SK-N-SH treated with all-trans-retinoic acid at 6 μM for 48 hours (cell line): Measurements from ENCODE around the gene NFIX.

Experiments used
- ATAC-seq: fragments of 200-7000 bp; cut with Tn5 transposase; 3 replicates; pipeline ENCODE4 v1.9.1; 2020; ENCODE audit warnings: mild to moderate bottlenecking, moderate library complexity
- ARNTL ChIP-seq: fragments of 450-650 bp; formaldehyde crosslinking; IDR thresholded peaks from 2 replicates; pipeline ENCODE4 v1.5.0; 2020; ENCODE audit warnings: low read depth, mild to moderate bottlenecking, moderate library complexity, borderline replicate concordance
- BACH2 ChIP-seq: fragments of 250-450 bp; sonication (Bioruptor Pico); IDR thresholded peaks from 2 replicates; pipeline ENCODE4 v1.9.0; 2021; ENCODE audit warnings: mild to moderate bottlenecking, borderline replicate concordance
- CSDC2 ChIP-seq: fragments of 250-450 bp; sonication (Bioruptor Pico); IDR thresholded peaks from 2 replicates; pipeline ENCODE4 v1.5.0; 2020; ENCODE audit warnings: mild to moderate bottlenecking, moderate library complexity
- CSRNP3 ChIP-seq: fragments of 250-450 bp; sonication (Bioruptor Pico); IDR thresholded peaks from 2 replicates; pipeline ENCODE4 v1.5.1; 2021; ENCODE audit warnings: mild to moderate bottlenecking, moderate library complexity
- ESRRG ChIP-seq: fragments of 250-450 bp; sonication (Bioruptor Pico); IDR thresholded peaks from 2 replicates; pipeline ENCODE4 v1.6.1; 2021; ENCODE audit warnings: mild to moderate bottlenecking
- GLIS3 ChIP-seq: fragments of 250-450 bp; sonication (Bioruptor Pico); IDR thresholded peaks from 2 replicates; pipeline ENCODE4 v1.5.0; 2020; ENCODE audit warnings: mild to moderate bottlenecking, moderate library complexity
- ISL1 ChIP-seq: fragments of 250-450 bp; sonication (Bioruptor Pico); IDR thresholded peaks from 2 replicates; pipeline ENCODE4 v2.1.2; 2022; ENCODE audit warnings: mild to moderate bottlenecking, moderate library complexity
- OSR1 ChIP-seq: fragments of 250-450 bp; sonication (Bioruptor Pico); IDR thresholded peaks from 2 replicates; pipeline ENCODE4 v1.8.0; 2022; ENCODE audit warnings: moderate library complexity, mild to moderate bottlenecking, inconsistent platforms
- POU6F1 ChIP-seq: fragments of 250-450 bp; sonication (Bioruptor Pico); IDR thresholded peaks from 2 replicates; pipeline ENCODE4 v1.8.0; 2021; ENCODE audit warnings: low read depth, mild to moderate bottlenecking, moderate library complexity, borderline replicate concordance
- PPARA ChIP-seq: fragments of 250-450 bp; sonication (Bioruptor Pico); IDR thresholded peaks from 2 replicates; pipeline ENCODE4 v1.5.0; 2020; ENCODE audit warnings: mild to moderate bottlenecking, borderline replicate concordance
- RARB ChIP-seq: fragments of 250-450 bp; sonication (Bioruptor Pico); IDR thresholded peaks from 2 replicates; pipeline ENCODE4 v1.8.0; 2021; ENCODE audit warnings: mild to moderate bottlenecking, moderate library complexity
- SNAI2 ChIP-seq: fragments of 250-450 bp; sonication (Bioruptor Pico); IDR thresholded peaks from 2 replicates; pipeline ENCODE4 v1.5.0; 2020; ENCODE audit warnings: mild to moderate bottlenecking, moderate library complexity
- TCF4 ChIP-seq: fragments of 250-450 bp; sonication (Bioruptor Pico); IDR thresholded peaks from 2 replicates; pipeline ENCODE4 v1.8.0; 2021; ENCODE audit warnings: mild to moderate bottlenecking, moderate library complexity, borderline replicate concordance
- TOX ChIP-seq: fragments of 250-450 bp; sonication (Bioruptor Pico); IDR thresholded peaks from 2 replicates; pipeline ENCODE4 v1.8.0; 2021; ENCODE audit warnings: mild to moderate bottlenecking, moderate library complexity, borderline replicate concordance
- TSHZ2 ChIP-seq: fragments of 250-450 bp; sonication (Bioruptor Pico); IDR thresholded peaks from 2 replicates; pipeline ENCODE4 v1.5.0; 2020; ENCODE audit warnings: mild to moderate bottlenecking, moderate library complexity
- ZC3H10 ChIP-seq: fragments of 250-450 bp; sonication (Bioruptor Pico); IDR thresholded peaks from 2 replicates; pipeline ENCODE4 v1.5.1; 2021; ENCODE audit warnings: mild to moderate bottlenecking, moderate library complexity
- ZFP3 ChIP-seq: fragments of 250-450 bp; sonication (Bioruptor Pico); IDR thresholded peaks from 2 replicates; pipeline ENCODE4 v1.5.0; 2020; ENCODE audit warnings: mild to moderate bottlenecking, moderate library complexity
- ZFP30 ChIP-seq: fragments of 450-650 bp; formaldehyde crosslinking; IDR thresholded peaks from 2 replicates; pipeline ENCODE4 v1.5.0; 2022; ENCODE audit warnings: mild to moderate bottlenecking, moderate library complexity
- ZNF565 ChIP-seq: fragments of 450-650 bp; formaldehyde crosslinking; conservative IDR thresholded peaks from 2 replicates; pipeline ENCODE4 v1.5.0; 2020; ENCODE audit warnings: low read depth, mild to moderate bottlenecking, moderate library complexity
- ZNF70 ChIP-seq: fragments of 450-650 bp; formaldehyde crosslinking; IDR thresholded peaks from 2 replicates; pipeline ENCODE4 v1.5.0; 2020; ENCODE audit warnings: mild to moderate bottlenecking, moderate library complexity
- ZNF8 ChIP-seq: fragments of 450-650 bp; formaldehyde crosslinking; IDR thresholded peaks from 2 replicates; pipeline ENCODE4 v1.5.0; 2020; ENCODE audit warnings: mild to moderate bottlenecking, moderate library complexity
- TF ChIP-seq, protein P1 (sequence below): fragments of 250-450 bp; sonication (Bioruptor Pico); IDR thresholded peaks from 2 replicates; pipeline ENCODE4 v1.5.1; 2020; ENCODE audit warnings: low read depth, mild to moderate bottlenecking, moderate library complexity
- TF ChIP-seq, protein P2 (sequence below): fragments of 250-450 bp; sonication (Bioruptor Pico); IDR thresholded peaks from 2 replicates; pipeline ENCODE4 v1.8.0; 2020; ENCODE audit warnings: mild to moderate bottlenecking, moderate library complexity, borderline replicate concordance

Gene NFIX

GRCh38 chr19:13036366-13036976, 41.2 kb downstream of the NFIX start:
- TF ChIP-seq ZC3H10 (CRISPR knock-in tag) (no peak), CSDC2 (CRISPR knock-in tag) (no peak)
- TF ChIP-seq, protein P1, sequence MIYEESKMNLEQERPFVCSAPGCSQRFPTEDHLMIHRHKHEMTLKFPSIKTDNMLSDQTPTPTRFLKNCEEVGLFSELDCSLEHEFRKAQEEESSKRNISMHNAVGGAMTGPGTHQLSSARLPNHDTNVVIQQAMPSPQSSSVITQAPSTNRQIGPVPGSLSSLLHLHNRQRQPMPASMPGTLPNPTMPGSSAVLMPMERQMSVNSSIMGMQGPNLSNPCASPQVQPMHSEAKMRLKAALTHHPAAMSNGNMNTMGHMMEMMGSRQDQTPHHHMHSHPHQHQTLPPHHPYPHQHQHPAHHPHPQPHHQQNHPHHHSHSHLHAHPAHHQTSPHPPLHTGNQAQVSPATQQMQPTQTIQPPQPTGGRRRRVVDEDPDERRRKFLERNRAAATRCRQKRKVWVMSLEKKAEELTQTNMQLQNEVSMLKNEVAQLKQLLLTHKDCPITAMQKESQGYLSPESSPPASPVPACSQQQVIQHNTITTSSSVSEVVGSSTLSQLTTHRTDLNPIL (CRISPR knock-in tag): no peak
- TF ChIP-seq, all 23 proteins: peak for 0
- ATAC-seq: no peak

DNA sequence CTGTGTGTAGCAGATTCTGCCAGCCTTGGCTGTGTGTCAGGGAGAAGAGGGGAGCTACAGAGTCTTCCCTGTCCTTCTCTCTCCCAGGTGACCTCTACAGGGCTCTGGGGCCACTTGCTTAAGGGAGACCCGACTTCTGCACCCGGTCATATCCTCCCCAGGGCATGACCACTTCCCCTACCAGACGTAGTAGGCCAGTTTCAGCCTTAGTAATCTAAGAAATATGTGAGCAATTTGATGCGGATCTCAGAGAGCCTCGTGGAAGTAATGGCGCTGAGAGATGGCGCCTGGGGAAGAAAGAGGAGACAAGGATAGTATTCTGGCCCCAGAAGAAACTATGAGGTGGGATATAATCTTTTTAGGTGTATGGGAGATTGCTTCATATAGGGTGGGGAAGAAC, 41.9 kb downstream of the NFIX start:
- ATAC-seq: peak; percentile 75
- TF ChIP-seq BACH2 (CRISPR knock-in tag) (no peak), GLIS3 (no peak), ZNF70 (CRISPR knock-in tag) (no peak), TCF4 (CRISPR knock-in tag) (no peak), ISL1 (CRISPR knock-in tag) (peak; percentile 18; the same call in 1 of the 2 replicates), RARB (CRISPR knock-in tag) (no peak), SNAI2 (0 out of 2 replicates have a peak, but pooled peaks have one; percentile 19), OSR1 (CRISPR knock-in tag) (no peak), CSDC2 (CRISPR knock-in tag) (peak; percentile 70; the same call in 1 of the 2 replicates), POU6F1 (CRISPR knock-in tag) (no peak), ZNF8 (no peak), TSHZ2 (CRISPR knock-in tag) (no peak), CSRNP3 (no peak), ZC3H10 (CRISPR knock-in tag) (no peak), ZFP30 (no peak), ARNTL (CRISPR knock-in tag) (no peak), PPARA (CRISPR knock-in tag) (no peak), ZFP3 (CRISPR knock-in tag) (no peak), ESRRG (CRISPR knock-in tag) (no peak), ZNF565 (CRISPR knock-in tag) (no peak), TOX (CRISPR knock-in tag) (no peak)
- TF ChIP-seq, protein P1 (CRISPR knock-in tag): no peak
- TF ChIP-seq, protein P2, sequence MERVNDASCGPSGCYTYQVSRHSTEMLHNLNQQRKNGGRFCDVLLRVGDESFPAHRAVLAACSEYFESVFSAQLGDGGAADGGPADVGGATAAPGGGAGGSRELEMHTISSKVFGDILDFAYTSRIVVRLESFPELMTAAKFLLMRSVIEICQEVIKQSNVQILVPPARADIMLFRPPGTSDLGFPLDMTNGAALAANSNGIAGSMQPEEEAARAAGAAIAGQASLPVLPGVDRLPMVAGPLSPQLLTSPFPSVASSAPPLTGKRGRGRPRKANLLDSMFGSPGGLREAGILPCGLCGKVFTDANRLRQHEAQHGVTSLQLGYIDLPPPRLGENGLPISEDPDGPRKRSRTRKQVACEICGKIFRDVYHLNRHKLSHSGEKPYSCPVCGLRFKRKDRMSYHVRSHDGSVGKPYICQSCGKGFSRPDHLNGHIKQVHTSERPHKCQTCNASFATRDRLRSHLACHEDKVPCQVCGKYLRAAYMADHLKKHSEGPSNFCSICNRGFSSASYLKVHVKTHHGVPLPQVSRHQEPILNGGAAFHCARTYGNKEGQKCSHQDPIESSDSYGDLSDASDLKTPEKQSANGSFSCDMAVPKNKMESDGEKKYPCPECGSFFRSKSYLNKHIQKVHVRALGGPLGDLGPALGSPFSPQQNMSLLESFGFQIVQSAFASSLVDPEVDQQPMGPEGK (CRISPR knock-in tag): no peak
